ENCODE measurements around the gene SNAI3. TPM values are rescaled to one million over a fixed set of nuclear protein-coding genes. Genes with fewer than 3 reads are reported as not detected.

Gene SNAI3
- total RNA-seq, 1 donor, result 6.0 TPM

DNA sequence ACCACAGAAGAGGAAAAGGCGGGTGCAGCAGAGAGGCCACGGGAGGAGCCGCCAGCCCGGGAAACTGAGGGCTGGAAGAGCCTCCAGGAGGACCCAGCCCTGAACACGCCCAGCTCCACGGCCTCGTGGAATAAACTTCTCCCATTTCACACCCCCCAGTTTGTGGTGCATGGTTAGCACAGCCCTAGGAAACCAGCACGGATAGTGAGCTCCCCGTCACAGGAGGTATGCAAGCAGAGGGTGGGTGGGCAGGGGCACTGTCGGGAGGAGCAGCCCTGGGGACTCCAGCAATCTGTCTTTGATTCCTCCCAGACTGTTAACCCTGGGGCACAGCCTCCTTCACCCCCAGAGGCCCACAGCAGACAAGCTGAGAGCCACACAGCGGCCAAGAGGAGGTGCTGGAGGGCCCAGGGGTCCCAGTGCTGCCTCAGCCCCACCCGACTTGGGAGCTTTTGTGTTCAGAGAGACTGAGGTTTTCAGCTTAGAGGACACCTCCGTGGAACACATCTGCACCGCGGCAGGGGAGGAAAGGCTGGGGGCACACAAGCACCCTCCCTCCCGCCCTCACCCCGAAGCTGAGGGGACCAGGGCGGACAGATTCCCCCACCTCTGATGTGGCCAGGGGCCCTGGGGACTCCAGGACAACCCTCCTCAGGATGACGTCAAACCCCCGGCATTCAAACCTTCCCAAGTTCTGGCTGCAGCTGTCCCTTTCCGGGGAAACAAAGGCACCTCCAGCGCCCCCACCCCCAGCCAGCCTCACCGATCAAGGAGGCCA, 49.6 kb downstream of the SNAI3 start:
- Histone ChIP-seq H3K4me3 (ENCODE audit: low read length) (no peak overlapping the region), H3K4me1 (ENCODE audit: insufficient read depth, low read length) (peaks cover 68% of the 10 kb centered on the region), H3K9me3 (ENCODE audit: low read depth, low read length) (no peaks in the 10 kb centered on the region), H3K27me3 (ENCODE audit: insufficient read depth, low read length) (peaks cover 8% of the 10 kb centered on the region)

- H3K4me1 ChIP-seq (ENCODE audit: insufficient read depth, low read length), result peaks cover 66% of the 10 kb centered on the region
- no peaks in the 10 kb centered on the region for H3K9me3 ChIP-seq (ENCODE audit: low read depth, low read length)
- H3K27me3 ChIP-seq (ENCODE audit: insufficient read depth, low read length), result peaks cover 8% of the 10 kb centered on the region
- H3K4me3 ChIP-seq (ENCODE audit: low read length), result no peak overlapping the region
Measured at GRCh38 chr16:88635671-88636319, 50.5 kb downstream of the SNAI3 start.

GRCh38 chr16:88634994-88635670, 51.2 kb downstream of the SNAI3 start:
- peaks cover 5% of the 10 kb centered on the region for H3K27me3 ChIP-seq (ENCODE audit: insufficient read depth, low read length)
- no peaks in the 10 kb centered on the region for H3K9me3 ChIP-seq (ENCODE audit: low read depth, low read length)
- peaks cover 61% of the 10 kb centered on the region for H3K4me1 ChIP-seq (ENCODE audit: insufficient read depth, low read length)
- H3K4me3 ChIP-seq (ENCODE audit: low read length), result peak overlapping the region; percentile 47

DNA sequence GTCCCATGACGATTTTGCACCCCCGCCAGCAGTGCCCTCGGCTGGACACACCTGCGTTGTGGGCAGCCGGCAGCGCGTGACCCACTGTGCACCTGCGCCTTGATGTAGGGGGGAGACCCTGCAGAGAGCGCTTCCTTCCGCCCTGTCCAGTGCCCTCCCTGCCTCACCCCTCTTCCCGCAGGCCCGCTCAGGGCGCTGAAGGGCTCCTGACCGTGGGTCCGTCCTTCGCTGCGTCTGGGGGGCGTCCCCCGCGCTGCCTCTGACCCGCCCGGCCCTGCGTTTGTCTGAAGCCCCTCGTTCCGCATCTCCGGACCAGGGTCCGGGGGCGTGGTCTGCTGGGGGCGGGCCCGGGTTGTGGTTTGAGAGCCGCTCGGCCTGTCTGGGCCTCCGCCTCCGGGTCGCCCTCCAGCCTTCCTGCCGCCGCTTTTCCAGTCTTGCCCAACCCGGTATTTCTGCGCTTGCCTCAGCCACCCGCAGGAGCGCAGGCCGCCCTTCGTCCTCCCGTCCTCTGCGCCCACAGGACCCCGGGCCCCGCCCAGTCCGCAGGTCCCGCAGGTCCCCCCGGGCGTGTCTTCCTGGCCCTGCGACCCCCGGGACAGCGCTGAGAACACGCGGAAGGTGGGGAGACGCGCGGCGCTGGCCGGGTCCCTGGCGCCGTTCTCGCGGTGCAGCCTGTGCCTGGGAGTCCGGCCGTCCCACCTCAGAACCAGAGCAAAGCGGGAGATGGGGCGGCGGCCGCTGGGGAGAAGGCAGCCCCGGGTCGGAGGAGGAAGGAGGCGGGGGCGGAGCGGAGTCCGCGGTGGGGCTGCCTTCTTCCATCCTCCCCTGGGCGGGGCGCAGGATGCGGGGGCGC, 51.9 kb downstream of the SNAI3 start:
- H3K9me3 ChIP-seq (ENCODE audit: low read depth, low read length), result no peaks in the 10 kb centered on the region
- peaks cover 5% of the 10 kb centered on the region for H3K27me3 ChIP-seq (ENCODE audit: insufficient read depth, low read length)
- peaks cover 53% of the 10 kb centered on the region for H3K4me1 ChIP-seq (ENCODE audit: insufficient read depth, low read length)
- peak overlapping the region; percentile 47 for H3K4me3 ChIP-seq (ENCODE audit: low read length)

DNA sequence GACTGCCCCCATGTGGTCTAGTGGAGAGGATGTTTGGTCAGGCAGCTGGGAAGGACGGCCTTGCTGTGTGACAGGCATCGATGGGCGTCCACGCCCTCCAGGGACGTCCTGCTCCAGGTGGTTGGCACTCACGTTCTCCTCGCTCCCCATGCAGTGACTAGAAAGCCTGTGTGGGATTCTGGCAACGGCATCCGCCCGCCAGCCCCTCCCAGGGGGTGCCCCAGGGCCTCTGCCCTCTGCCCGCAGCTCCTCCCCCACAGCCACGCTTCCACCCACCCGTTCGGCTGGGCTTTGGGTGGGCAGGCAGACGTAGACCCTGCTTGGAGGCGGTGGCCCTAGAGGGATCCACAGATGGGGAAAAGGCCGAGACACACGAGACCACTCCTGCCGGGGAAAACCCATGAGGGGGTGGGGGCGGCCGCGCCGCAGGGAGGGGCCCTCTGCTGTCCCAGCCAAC, 52.6 kb downstream of the SNAI3 start:
- peaks cover 47% of the 10 kb centered on the region for H3K4me1 ChIP-seq (ENCODE audit: insufficient read depth, low read length)
- no peaks in the 10 kb centered on the region for H3K27me3 ChIP-seq (ENCODE audit: insufficient read depth, low read length)
- no peaks in the 10 kb centered on the region for H3K9me3 ChIP-seq (ENCODE audit: low read depth, low read length)
- H3K4me3 ChIP-seq (ENCODE audit: low read length), result peak overlapping the region; percentile 47

DNA sequence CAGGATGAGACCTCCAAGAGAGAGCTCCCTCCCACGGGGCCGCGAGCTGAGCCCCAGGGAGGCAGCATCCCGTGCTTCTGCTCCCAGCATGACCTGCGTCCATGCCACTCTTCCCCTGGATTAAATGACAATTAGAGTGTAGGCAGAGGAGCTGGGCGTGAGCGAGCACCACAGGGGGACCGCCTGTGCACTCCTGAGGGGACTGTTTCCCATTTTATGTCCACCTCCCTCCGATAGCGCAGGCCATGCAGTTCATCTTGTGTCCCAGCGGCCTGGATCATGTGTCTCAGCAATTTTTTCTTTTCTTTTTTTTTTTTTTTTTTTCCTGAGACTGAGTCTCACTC, 53.7 kb downstream of the SNAI3 start:
- no peaks in the 10 kb centered on the region for H3K9me3 ChIP-seq (ENCODE audit: low read depth, low read length)
- peaks cover 35% of the 10 kb centered on the region for H3K4me1 ChIP-seq (ENCODE audit: insufficient read depth, low read length)
- H3K4me3 ChIP-seq (ENCODE audit: low read length), result no peak overlapping the region
- H3K27me3 ChIP-seq (ENCODE audit: insufficient read depth, low read length), result no peaks in the 10 kb centered on the region

GRCh38 chr16:88631920-88632586, 54.3 kb downstream of the SNAI3 start:
- Histone ChIP-seq H3K27me3 (ENCODE audit: insufficient read depth, low read length) (no peaks in the 10 kb centered on the region), H3K4me1 (ENCODE audit: insufficient read depth, low read length) (peaks cover 32% of the 10 kb centered on the region), H3K4me3 (ENCODE audit: low read length) (no peak overlapping the region), H3K9me3 (ENCODE audit: low read depth, low read length) (no peaks in the 10 kb centered on the region)

- H3K27me3 ChIP-seq (ENCODE audit: insufficient read depth, low read length), result no peaks in the 10 kb centered on the region
- peaks cover 32% of the 10 kb centered on the region for H3K4me1 ChIP-seq (ENCODE audit: insufficient read depth, low read length)
- no peaks in the 10 kb centered on the region for H3K9me3 ChIP-seq (ENCODE audit: low read depth, low read length)
- no peak overlapping the region for H3K4me3 ChIP-seq (ENCODE audit: low read length)
Measured at GRCh38 chr16:88631384-88631783, 54.9 kb downstream of the SNAI3 start.

DNA sequence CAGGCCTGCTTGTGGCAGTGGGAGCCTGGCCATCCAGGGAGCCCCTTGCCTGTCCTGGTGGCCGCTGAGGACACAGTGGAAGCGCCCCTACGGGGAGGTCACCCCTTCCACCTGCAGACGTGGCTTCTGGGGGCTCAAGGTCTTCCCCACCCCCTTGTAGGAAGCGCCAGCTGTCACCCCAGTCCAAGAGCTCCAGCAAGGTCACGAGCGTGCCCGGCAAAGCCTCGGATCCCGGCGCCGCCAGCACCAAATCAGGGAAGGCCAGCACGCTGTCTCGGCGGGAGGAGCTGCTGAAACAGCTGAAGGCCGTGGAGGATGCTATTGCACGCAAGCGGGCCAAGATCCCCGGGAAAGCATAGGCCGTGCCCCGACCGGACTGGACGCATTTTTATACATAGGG, 55.4 kb downstream of the SNAI3 start:
- H3K9me3 ChIP-seq (ENCODE audit: low read depth, low read length), result no peaks in the 10 kb centered on the region
- peaks cover 28% of the 10 kb centered on the region for H3K4me1 ChIP-seq (ENCODE audit: insufficient read depth, low read length)
- H3K27me3 ChIP-seq (ENCODE audit: insufficient read depth, low read length), result no peaks in the 10 kb centered on the region
- no peak overlapping the region for H3K4me3 ChIP-seq (ENCODE audit: low read length)

DNA sequence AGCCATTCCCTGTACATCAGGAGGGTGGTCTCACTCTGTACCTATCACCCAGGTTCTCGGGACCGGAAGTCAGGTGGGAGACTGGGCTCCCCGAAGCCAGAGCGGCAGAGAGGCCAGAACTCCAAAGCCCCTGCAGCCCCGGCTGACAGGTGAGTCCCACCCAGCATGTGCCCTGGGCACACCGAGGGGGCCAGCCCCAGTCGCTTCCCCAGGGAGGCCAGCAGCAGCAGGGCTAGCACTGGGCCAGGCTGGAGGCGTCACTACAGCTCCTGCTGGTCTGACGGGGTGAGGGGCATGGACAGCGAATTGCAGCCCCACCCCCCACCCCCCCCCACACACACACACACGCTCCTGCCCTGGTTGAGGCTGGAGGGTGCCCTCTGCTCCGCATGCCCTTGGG, 55.9 kb downstream of the SNAI3 start:
- H3K4me1 ChIP-seq (ENCODE audit: insufficient read depth, low read length), result peaks cover 24% of the 10 kb centered on the region
- H3K27me3 ChIP-seq (ENCODE audit: insufficient read depth, low read length), result no peaks in the 10 kb centered on the region
- no peak overlapping the region for H3K4me3 ChIP-seq (ENCODE audit: low read length)
- H3K9me3 ChIP-seq (ENCODE audit: low read depth, low read length), result no peaks in the 10 kb centered on the region

DNA sequence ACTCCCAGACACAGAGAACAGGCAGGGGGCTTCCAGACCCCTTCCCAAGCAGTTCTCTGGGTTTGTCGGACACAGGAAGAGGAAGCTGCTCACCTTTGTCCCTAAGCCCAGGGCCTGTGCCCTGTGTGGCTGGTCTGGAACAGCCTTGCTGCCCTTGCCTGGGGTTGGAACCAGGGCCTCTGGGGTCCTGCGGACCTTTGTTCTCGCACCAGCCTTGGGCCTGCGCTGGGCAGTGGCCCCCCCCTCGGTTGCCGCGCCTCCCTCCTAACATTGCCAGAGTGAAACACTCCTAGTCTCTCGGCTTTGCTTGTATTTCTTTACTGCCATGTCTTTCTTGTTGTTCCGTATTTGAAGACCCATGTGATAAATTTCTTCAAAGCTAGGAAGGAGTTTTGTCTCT, 56.5 kb downstream of the SNAI3 start:
- Histone ChIP-seq H3K27me3 (ENCODE audit: insufficient read depth, low read length) (no peaks in the 10 kb centered on the region), H3K4me3 (ENCODE audit: low read length) (no peak overlapping the region), H3K9me3 (ENCODE audit: low read depth, low read length) (no peaks in the 10 kb centered on the region), H3K4me1 (ENCODE audit: insufficient read depth, low read length) (peaks cover 18% of the 10 kb centered on the region)

- H3K27me3 ChIP-seq (ENCODE audit: insufficient read depth, low read length), result no peaks in the 10 kb centered on the region
- H3K4me1 ChIP-seq (ENCODE audit: insufficient read depth, low read length), result peaks cover 5% of the 10 kb centered on the region
- H3K4me3 ChIP-seq (ENCODE audit: low read length), result no peak overlapping the region
- H3K9me3 ChIP-seq (ENCODE audit: low read depth, low read length), result no peaks in the 10 kb centered on the region
Measured at GRCh38 chr16:88628512-88628974, 57.8 kb downstream of the SNAI3 start.
